ENCODE results near the gene TXNDC16.

The TXNDC16 gene

GRCh38 chr14:52455291-52456088, 96.8 kb downstream of the TXNDC16 start:
- no peak for DNase-seq (ENCODE audit: low read depth in 1 of 2, low spot score in 1 of 2)

DNA sequence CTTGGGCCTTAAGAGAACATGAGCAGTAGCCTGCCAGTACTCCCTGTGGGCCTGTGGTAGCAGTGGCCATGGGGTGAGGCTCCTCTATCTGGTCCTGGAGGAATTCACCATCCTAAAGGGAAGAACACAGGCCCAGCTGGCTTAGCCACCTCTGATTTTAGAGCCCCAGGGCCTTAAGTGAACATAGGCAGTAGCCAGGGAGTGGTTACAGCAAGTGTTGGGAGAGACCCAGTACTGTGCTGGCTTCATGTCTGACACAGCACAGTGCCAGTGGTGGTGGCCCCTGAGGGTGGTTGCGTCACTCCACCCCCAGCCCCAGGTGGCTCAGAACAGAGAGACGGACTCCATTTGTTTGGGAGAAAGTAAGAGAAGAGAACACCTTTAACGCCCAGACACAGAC, 105.1 kb downstream of the TXNDC16 start:
- no peak for DNase-seq (ENCODE audit: low read depth in 1 of 2, low spot score in 1 of 2)

DNA sequence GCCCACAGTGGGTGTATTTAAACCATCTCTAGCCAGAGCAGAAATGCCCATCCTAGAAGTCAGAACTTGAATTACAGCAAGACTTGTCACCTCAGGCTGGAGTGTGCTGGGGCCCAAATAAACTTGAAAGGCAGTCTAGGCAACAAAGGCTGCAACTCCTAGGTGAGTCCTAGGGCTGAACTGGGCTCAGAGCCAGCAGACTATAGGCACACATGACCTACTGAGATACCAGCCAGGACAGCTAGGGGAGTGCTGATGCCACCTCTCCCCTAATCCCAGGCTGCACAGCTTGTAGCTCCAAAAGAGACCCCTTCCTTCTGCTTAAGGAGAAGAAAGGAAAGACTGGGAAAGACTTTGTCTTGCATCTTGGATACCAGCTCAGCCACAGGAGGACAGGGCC, 106.0 kb downstream of the TXNDC16 start:
- DNase-seq (ENCODE audit: low read depth in 1 of 2, low spot score in 1 of 2): no peak

- DNase-seq (ENCODE audit: low read depth in 1 of 2, low spot score in 1 of 2): no peak
Measured at GRCh38 chr14:52443506-52443905, 108.8 kb downstream of the TXNDC16 start.

DNA sequence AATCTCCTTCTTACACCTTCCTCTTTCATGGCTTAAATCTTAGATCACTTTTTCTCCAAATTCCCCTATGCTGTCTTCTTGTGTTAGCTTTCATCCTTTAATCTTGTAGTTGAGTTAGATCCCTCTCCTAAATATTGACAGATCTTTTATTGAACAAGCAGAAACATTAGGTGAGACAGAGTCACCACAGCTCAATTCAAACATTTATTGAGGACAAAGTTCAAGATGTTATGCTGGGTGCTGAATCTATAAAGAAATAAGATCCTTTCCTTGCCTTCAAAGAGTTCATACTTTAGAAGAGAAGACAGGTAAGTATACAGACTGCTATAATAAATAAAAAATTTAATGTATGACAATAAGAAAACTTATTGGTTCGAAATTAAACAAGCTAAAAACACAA, 109.7 kb downstream of the TXNDC16 start:
- no peak for DNase-seq (ENCODE audit: low read depth in 1 of 2, low spot score in 1 of 2)

- DNase-seq (ENCODE audit: low read depth in 1 of 2, low spot score in 1 of 2): no peak
Measured at GRCh38 chr14:52442166-52442565, 110.1 kb downstream of the TXNDC16 start.

DNA sequence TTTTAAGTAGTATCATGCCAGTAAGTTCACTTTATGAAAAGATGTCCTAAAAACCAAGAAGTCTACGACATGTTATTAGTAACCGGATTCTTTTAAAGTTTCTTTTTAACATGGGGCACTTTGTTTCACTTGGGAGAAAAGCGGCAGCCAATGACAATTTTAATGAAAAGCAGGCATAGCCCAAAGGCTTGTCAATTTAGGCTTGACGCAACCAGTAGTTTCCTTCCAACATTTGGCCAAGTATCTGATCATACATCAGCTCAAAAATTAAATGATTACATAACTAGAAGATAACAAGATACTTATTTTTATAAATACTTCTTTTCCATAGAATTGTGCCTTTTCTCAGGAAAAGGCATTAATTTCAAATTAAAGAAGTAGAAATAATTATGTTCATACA, 112.8 kb downstream of the TXNDC16 start:
- DNase-seq (ENCODE audit: low read depth in 1 of 2, low spot score in 1 of 2): no peak

DNA sequence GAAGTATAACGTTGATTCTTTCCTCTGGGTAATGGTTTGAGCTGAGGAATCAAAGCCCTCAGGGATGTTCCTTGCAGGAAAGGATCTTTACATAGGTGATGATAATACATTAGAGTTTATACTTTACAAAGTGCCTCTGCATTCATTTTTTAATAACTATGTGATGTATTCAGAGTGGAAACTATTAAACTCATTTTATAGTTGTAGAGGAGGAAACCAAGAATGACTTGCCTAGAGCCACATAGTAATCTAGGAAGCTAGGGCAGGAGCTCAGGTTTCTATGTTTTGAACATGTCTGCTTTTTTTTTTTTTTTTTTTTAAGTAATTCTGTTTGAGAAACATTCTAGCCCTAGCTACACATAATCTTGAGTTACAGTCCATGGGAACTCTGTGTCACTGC, 117.3 kb downstream of the TXNDC16 start:
- no peak for DNase-seq (ENCODE audit: low read depth in 1 of 2, low spot score in 1 of 2)

DNA sequence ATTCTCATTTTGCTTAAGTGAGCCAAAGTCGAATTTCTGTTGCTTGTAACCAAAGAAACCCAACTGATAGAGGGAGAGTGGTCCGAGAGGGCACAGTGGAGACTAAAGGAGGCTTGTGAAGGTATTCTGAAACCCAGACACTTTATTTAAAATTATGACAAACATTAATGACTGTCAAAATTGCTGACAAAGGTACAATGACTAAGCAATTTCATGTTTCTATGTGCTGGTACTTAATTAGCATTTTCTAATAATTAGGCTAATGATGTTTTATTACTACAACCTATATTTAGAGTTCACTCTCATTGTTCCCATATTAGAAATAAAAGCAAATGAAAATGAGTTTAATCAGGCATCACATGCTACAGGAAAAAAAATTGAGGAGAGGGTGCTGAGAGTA, 121.8 kb downstream of the TXNDC16 start:
- DNase-seq (ENCODE audit: low read depth in 1 of 2, low spot score in 1 of 2): no peak

DNA sequence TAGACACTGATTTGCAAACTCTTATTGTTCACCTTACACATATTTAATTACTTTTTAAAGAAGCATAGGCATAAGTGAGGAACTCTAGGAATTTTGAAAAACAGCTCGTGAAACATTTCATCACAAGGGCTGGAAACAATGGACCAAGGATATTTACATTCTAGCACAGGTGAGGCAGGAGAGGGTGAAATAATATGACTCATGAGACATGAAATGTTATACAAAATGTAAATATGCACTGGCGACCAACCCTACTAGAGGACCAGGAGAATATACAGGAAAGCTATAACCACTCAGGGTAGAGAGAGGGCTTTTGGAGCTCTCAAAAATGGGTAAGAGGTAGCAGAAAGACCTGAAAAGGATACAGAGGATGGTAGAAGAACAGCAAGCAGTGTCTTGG, 122.9 kb downstream of the TXNDC16 start:
- DNase-seq (ENCODE audit: low read depth in 1 of 2, low spot score in 1 of 2): no peak

GRCh38 chr14:52427460-52427859, 124.8 kb downstream of the TXNDC16 start:
- DNase-seq (ENCODE audit: low read depth in 1 of 2, low spot score in 1 of 2): no peak

- DNase-seq (ENCODE audit: low read depth in 1 of 2, low spot score in 1 of 2): no peak
Measured at GRCh38 chr14:52422650-52423356, 129.5 kb downstream of the TXNDC16 start.

GRCh38 chr14:52417139-52417538, 135.2 kb downstream of the TXNDC16 start:
- DNase-seq (ENCODE audit: low read depth in 1 of 2, low spot score in 1 of 2): no peak

DNA sequence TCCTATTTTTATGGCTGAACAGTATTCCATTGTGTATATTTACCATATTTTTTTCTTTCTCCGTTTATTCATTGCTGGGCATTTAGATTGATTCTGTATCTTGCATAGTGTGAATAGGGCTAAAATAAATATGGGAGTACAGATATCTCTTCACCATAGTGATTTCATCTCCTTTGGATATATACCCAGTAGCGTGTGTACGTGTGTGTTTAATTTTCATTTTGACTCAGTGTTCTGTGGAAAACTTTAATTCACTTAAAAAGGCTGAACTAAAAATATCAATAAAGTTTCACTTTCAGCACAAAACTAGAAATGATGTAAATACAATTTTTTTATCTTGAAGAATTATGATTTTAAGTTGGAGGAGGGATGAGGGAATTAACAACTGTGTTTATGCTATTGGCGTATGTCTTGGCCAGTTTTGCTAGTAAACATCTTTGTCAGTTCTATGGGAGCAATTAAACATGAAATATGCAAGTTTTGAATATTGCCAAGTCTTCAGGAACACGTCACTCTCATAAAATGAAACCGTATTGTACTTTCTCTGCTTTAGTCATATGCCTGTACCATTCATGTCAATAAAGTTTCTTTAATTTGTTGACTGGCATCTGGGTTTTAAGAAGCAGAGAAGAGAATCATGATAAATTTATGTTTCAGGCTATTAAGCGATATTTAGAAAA, 138.4 kb downstream of the TXNDC16 start:
- DNase-seq (ENCODE audit: low read depth in 1 of 2, low spot score in 1 of 2): no peak

- no peak for DNase-seq (ENCODE audit: low read depth in 1 of 2, low spot score in 1 of 2)
Measured at GRCh38 chr14:52412426-52412825, 139.9 kb downstream of the TXNDC16 start.

DNA sequence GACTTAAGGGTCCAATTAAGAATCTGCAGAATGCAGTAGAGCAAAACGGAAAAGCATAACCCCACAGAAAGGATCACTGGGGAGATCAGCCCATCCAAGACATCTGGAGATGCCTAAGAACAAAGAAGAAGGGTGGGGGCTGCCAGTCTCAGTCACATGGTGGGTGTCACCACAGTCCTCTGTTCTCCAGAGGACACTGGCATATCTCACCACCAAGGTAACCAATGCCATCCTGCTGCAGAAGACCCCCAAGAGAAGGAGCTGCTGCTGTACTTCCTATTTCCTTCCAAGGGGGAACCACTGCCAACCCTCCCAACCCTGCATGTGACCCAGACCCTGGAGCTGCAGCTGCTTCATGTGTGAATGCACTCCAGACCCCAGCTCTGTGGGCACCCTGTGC, 147.0 kb downstream of the TXNDC16 start:
- no peak for DNase-seq (ENCODE audit: low read depth in 1 of 2, low spot score in 1 of 2)

DNA sequence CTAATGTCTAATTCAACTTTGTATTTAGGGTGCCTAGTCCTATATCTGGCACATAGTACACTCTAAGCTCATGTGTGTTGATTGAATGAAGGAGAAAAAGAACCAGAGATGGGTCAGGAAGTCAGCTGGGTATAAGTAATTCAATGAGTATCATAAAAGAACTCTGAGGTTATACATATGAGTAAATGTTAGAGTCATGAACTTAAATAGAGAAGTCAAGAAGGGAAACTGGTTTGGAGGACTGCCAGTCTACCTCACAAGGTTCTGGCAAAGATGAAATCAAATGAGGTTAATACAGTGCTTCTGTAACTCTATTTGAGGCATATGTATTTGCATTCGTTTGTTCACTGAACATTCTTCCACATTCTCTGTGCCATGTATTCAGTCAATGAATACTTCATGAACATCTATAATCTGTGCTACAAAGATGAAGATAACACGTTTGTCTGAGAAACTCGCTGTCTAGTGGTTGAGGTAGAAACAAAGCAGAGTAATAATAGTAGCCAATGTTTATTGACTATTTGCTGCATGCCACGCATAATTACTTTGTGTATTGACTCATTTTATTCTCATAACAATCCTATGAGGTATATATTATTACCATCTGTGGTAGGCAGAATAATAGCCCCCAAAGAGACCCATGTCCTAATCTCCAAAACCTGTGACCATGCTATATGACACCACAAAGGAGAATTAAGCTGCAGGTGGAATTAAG, 149.3 kb downstream of the TXNDC16 start:
- no peak for DNase-seq (ENCODE audit: low read depth in 1 of 2, low spot score in 1 of 2)

DNA sequence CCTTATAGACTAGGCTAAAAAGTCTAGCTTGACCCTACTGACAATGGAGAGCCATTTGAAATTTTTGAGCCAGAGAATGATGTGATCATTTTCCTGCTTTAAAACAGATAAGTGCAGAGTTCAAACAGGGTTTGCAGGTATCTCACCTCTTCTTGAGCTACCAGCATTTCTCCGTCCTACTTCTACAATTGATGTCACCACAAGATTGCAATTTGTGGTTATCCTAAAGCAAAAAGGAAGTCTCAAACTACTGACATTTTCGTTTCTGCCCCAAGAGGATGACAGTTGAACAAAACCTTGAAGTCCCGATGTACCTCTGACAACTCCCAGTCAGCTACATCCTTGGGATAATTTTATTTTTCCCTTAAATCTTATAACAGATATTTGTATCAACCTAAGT, 151.5 kb downstream of the TXNDC16 start:
- DNase-seq (ENCODE audit: low read depth in 1 of 2, low spot score in 1 of 2): no peak

GRCh38 chr14:52399921-52400595, 152.2 kb downstream of the TXNDC16 start:
- DNase-seq (ENCODE audit: low read depth in 1 of 2, low spot score in 1 of 2): no peak

GRCh38 chr14:52399104-52399503, 153.2 kb downstream of the TXNDC16 start:
- no peak for DNase-seq (ENCODE audit: low read depth in 1 of 2, low spot score in 1 of 2)

DNA sequence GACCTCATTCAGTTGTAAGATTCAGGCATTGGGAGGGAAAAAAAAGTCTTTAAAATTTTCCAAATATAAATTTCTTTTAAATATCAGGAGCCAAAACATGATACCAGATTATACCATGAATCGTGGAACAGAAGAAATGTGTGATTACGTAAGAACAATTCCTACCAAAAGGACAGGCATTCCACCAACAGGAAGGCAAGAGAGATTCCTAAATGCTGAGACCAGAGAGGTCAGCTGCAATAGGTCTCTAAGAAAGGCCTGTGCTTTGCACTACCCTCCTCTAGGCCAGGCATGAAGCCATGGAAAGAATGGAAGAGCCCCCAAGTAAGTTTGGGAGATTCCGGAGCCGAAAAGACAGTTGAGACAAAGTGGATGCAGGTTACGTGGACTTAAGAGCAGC, 154.5 kb downstream of the TXNDC16 start:
- no peak for DNase-seq (ENCODE audit: low read depth in 1 of 2, low spot score in 1 of 2)

Measured in activated T-helper 1 cell treated with anti-CD3 and anti-CD28 coated beads, Interleukin-2, amount 50 U/mL, for 16 hours (primary cell).